ENCODE results near the gene SEL1L.

DNA sequence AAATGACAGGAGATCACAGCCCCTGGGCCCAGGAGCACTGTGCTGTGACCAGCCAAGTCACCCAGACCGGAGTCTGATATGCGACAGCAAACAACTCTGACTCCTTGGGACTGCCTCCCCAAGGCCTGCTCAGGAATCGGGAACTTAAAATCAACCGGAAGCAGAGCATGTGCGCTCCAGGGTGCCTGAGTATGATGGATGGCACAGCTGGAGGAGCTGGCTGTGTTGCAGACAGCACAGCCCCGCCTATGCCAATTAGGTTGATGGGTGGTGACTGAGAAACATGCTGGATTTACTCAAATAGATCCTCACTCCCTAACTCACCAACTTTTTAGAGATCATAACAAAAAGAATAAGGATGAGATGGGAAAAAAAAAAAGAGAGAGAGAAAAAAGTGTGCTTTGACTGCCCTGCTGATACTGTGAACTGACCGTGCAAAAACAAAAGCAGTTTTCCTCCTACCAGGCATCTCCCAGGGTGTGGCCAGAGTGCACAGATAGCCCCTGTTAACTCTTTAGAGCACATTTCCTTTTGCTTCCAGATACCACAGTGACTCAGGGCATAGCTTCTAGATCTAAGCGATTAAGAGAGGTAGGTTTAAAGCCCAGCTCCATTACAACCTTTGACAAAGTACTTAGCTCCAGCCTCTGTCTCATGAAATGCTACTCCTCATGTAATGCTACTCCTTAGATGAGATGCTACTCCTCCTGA is 106.2 kb downstream of the SEL1L start:
- TF ChIP-seq, protein P1, sequence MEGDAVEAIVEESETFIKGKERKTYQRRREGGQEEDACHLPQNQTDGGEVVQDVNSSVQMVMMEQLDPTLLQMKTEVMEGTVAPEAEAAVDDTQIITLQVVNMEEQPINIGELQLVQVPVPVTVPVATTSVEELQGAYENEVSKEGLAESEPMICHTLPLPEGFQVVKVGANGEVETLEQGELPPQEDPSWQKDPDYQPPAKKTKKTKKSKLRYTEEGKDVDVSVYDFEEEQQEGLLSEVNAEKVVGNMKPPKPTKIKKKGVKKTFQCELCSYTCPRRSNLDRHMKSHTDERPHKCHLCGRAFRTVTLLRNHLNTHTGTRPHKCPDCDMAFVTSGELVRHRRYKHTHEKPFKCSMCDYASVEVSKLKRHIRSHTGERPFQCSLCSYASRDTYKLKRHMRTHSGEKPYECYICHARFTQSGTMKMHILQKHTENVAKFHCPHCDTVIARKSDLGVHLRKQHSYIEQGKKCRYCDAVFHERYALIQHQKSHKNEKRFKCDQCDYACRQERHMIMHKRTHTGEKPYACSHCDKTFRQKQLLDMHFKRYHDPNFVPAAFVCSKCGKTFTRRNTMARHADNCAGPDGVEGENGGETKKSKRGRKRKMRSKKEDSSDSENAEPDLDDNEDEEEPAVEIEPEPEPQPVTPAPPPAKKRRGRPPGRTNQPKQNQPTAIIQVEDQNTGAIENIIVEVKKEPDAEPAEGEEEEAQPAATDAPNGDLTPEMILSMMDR (IDR thresholded peaks at IDR 0.05; ENCODE audit: insufficient read depth, low read length, poor library complexity, severe bottlenecking) = no peak
- TF ChIP-seq EZH2phosphoT487 (conservative IDR thresholded peaks at IDR 0.05; ENCODE audit: low read length) = no peak
